GM21825 (cell line): ENCODE measurements around the gene SEPTIN7.

Experiments
- ATAC-seq: cut with Tn5 transposase; IDR thresholded peaks from one replicate; pipeline ENCODE4 v1.9.1; 2021; ENCODE audit warnings: mild to moderate bottlenecking, moderate library complexity; ENCODE audit not compliant: unreplicated experiment

Gene SEPTIN7

GRCh38 chr7:35828817-35829216 is 28.0 kb downstream of the SEPTIN7 start:
- no peak for ATAC-seq

DNA sequence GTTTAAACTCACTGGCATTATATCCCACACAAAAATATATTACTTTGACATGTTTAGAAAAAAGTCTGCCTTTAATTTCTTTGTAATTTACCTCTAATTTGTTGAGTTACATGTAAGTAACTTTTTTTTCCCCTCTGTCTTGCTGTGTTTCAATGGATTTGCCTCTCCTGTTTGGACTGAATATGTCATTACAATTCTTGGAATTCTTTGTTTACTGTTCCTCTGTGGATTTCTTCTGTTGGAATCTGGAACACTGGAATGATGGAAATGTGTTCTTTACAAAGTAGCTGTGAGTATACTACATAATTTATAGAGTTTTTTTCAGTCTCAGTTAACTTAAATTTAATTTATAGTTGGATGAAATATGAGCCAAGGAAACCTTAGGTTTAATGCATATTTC is 30.4 kb downstream of the SEPTIN7 start:
- no peak for ATAC-seq

DNA sequence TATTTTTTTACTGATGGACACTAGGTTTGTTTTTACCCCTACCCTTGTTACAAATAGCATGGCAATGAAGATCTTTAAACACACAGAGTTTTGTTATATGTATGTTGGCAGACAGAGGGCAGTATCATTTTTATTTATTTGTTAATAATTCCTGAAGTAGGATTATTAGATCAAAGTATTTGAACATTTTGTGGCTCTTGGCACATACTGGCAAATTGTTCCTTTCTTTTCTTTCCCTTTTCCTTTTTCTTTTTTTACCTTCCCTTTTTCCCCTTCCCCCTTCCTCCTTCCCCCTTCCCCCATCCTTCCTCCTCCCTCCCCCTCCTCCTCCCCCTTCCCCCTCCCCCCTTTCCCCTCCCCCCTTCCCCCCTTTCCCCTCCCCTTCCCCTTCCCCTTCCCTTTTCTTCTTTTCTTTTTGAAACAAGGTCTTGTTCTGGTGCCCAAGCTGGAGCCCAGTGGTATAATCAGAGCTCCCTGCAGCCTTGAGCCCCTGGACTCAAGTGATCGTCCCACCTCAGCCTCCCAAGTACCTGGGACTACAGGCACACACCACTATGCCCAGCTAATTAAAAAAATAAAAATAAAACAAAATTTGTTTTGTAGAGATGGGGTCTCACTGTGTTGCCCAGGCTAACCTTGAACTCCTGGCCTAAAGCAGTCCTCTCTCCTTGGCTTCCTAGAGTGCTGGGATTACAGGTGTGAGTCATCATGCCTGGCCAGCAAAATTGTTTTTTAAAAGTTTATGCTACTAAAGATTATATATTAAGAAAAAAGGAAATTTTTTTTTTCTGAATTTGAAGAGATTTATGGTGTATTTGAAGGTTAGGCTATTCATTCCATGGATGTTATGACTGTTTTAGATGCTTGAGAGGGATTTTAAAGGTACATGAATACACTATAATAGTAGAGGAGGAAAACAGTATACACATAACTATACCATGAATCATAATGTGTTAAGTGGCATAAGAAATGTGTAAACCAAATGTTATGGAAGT is 39.3 kb downstream of the SEPTIN7 start:
- ATAC-seq = no peak

DNA sequence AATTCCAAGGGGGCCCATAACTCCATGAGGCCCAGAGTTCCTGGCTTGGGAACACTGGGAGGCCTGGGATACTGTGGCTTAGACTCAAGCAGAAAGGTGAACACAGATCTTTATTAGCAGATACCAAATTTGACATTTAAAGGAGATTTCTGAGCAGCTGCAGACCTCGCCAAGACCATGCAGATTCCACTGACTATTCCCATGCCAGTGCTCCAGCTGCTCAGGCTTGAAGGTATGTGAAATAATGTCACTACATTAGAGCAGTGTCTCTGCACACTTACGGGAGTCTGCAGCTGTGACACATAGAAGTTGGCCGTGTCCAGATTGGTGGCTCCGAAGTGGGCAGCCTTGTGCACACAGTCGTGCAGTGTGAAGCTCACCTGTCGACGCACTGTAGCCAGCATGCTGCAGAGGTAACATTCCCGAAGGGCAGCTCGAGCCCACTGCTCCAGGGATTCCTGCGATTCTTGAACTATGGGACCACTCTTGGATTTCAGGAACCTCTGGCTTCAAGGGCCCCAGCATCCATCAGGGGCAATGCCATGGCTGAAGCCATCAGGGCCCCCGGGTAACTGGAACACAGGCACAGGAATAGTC is 46.1 kb downstream of the SEPTIN7 start:
- no peak for ATAC-seq

DNA sequence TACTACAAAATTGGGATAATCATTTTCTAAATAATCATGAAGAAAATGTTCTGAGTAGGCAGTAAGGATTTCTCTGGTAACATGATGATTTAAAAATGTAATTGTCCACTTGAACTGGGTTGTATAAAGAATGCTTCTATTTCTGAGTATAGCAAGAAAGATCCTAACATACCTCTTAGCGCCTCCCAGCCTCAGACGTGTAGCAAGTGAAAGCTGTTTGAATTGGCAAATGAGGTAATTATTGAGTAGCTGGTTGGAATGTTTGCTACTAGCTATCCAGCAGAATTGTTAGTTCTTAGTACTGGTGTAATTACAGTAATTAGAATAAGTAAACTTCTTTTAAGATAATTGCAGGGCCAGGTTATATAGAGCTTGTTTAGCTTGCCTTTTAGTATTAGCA is 47.9 kb downstream of the SEPTIN7 start:
- ATAC-seq = no peak

- no peak for ATAC-seq
These were observed 48.4 kb downstream of the SEPTIN7 start for GRCh38 chr7:35849158-35849831.

DNA sequence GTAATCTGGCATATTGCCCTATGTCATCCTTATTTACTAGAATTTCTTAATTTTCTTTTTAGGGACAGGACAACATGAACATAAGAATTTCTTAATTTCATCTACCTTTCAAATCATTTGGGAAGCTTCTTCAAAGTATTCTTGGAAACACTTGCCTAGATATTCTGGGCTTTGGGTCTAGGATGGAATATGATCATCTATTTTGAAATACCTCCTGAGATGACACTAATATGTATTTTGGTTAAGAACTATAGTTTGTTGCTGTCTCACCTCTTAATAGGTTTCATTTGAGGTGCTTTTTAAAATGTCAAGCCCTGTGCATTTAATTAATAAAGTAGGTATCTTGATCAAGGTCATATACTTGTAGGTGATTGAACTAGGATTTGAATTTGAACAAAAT is 49.1 kb downstream of the SEPTIN7 start:
- ATAC-seq = no peak
